ENCODE results near the gene KNSTRN. TPM values are rescaled to one million over a fixed set of nuclear protein-coding genes. Genes with fewer than 3 reads are reported as not detected.

KNSTRN gene
- total and polyA plus RNA-seq, 2 donors (not counting 1 experiment from before 2014, with no cell fraction given), result 22.5 to 30.9 TPM

GRCh38 chr15:40334941-40335795 is 47.4 kb upstream of the KNSTRN start:
- no peak overlapping the region for H3K27ac ChIP-seq (ENCODE audit: insufficient read depth, low read length)
- H2AFZ ChIP-seq (ENCODE audit: low read length), result no peak overlapping the region
- no peaks in the 10 kb centered on the region for H3K27me3 ChIP-seq (ENCODE audit: control insufficient read depth, insufficient read depth, low read length)
- H3K36me3 ChIP-seq (ENCODE audit: control insufficient read depth, insufficient read depth, low read length), result peaks cover 24% of the 10 kb centered on the region
- H4K20me1 ChIP-seq (ENCODE audit: control insufficient read depth, extremely low read depth, insufficient read depth, low read length), result no peaks in the 10 kb centered on the region
- no peak overlapping the region for H3K9ac ChIP-seq (ENCODE audit: insufficient read depth, low read length)
- DNase-seq (ENCODE audit: low read depth in 2 of 2), result no peak
- TF ChIP-seq EZH2 (IDR thresholded peaks at IDR 0.05; ENCODE audit: low read length, missing control alignments) (no peak), CTCF (conservative IDR thresholded peaks at IDR 0.05 in 1 of 2, IDR thresholded peaks at IDR 0.05 in 1 of 2; ENCODE audit: low read depth in 1 of 2, low read length in 2 of 2) (no peak)
- H3K4me3 ChIP-seq (replicated peaks in 1 of 4; ENCODE audit: control extremely low read depth in 1 of 4, insufficient read depth in 1 of 4, low read depth in 3 of 4, low read length in 4 of 4), result no peak overlapping the region
- no peak overlapping the region for H3K4me2 ChIP-seq (ENCODE audit: extremely low read depth, insufficient read depth, low read length)
- peaks cover 18% of the 10 kb centered on the region for H3K79me2 ChIP-seq (ENCODE audit: control insufficient read depth, insufficient read depth, low read length)
- H3K4me1 ChIP-seq (ENCODE audit: control insufficient read depth, extremely low read depth, insufficient read depth, low read length), result peaks cover 26% of the 10 kb centered on the region
- no peaks in the 10 kb centered on the region for H3K9me3 ChIP-seq (ENCODE audit: control insufficient read depth, insufficient read depth, low read depth, low read length)

- H3K4me3 ChIP-seq (replicated peaks in 1 of 4; ENCODE audit: control extremely low read depth in 1 of 4, insufficient read depth in 1 of 4, low read depth in 3 of 4, low read length in 4 of 4), result no peak overlapping the region
- no peak for DNase-seq (ENCODE audit: low read depth in 2 of 2)
- peaks cover 24% of the 10 kb centered on the region for H3K36me3 ChIP-seq (ENCODE audit: control insufficient read depth, insufficient read depth, low read length)
- no peak overlapping the region for H3K27ac ChIP-seq (ENCODE audit: insufficient read depth, low read length)
- no peak overlapping the region for H3K9ac ChIP-seq (ENCODE audit: insufficient read depth, low read length)
- no peaks in the 10 kb centered on the region for H4K20me1 ChIP-seq (ENCODE audit: control insufficient read depth, extremely low read depth, insufficient read depth, low read length)
- H2AFZ ChIP-seq (ENCODE audit: low read length), result no peak overlapping the region
- peaks cover 32% of the 10 kb centered on the region for H3K4me1 ChIP-seq (ENCODE audit: control insufficient read depth, extremely low read depth, insufficient read depth, low read length)
- TF ChIP-seq EZH2 (IDR thresholded peaks at IDR 0.05; ENCODE audit: low read length, missing control alignments), result no peak
- no peak for TF ChIP-seq CTCF (conservative IDR thresholded peaks at IDR 0.05 in 1 of 2, IDR thresholded peaks at IDR 0.05 in 1 of 2; ENCODE audit: low read depth in 1 of 2, low read length in 2 of 2)
- no peaks in the 10 kb centered on the region for H3K27me3 ChIP-seq (ENCODE audit: control insufficient read depth, insufficient read depth, low read length)
- H3K4me2 ChIP-seq (ENCODE audit: extremely low read depth, insufficient read depth, low read length), result no peak overlapping the region
- H3K9me3 ChIP-seq (ENCODE audit: control insufficient read depth, insufficient read depth, low read depth, low read length), result no peaks in the 10 kb centered on the region
- peaks cover 18% of the 10 kb centered on the region for H3K79me2 ChIP-seq (ENCODE audit: control insufficient read depth, insufficient read depth, low read length)
Measured at GRCh38 chr15:40335938-40336743, 46.4 kb upstream of the KNSTRN start.

DNA sequence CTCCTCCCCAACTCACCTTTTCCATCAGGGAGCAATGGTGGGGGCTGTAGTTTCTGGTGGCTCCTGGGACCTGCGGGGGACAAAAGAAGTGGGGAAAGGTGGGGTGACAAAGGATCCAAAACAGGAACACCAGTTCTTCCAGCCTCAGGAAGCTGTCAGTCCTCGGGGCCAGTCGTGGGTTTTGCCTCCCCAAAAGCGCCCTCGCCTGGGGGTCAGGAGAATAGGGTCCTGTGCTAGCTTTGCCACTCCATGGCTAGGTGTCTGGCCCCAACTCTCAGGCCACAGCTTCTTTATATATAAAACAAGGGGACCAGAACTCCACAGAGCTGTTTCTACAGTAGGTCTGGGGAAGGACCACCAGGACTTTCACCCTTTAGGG is 45.8 kb upstream of the KNSTRN start:
- no peak for TF ChIP-seq CTCF (conservative IDR thresholded peaks at IDR 0.05 in 1 of 2, IDR thresholded peaks at IDR 0.05 in 1 of 2; ENCODE audit: low read depth in 1 of 2, low read length in 2 of 2)
- TF ChIP-seq EZH2 (IDR thresholded peaks at IDR 0.05; ENCODE audit: low read length, missing control alignments), result no peak
- no peak for DNase-seq (ENCODE audit: low read depth in 2 of 2)
- H3K4me3 ChIP-seq (replicated peaks in 1 of 4; ENCODE audit: control extremely low read depth in 1 of 4, insufficient read depth in 1 of 4, low read depth in 3 of 4, low read length in 4 of 4), result no peak overlapping the region
- H3K79me2 ChIP-seq (ENCODE audit: control insufficient read depth, insufficient read depth, low read length), result peaks cover 18% of the 10 kb centered on the region
- peaks cover 24% of the 10 kb centered on the region for H3K36me3 ChIP-seq (ENCODE audit: control insufficient read depth, insufficient read depth, low read length)
- H4K20me1 ChIP-seq (ENCODE audit: control insufficient read depth, extremely low read depth, insufficient read depth, low read length), result no peaks in the 10 kb centered on the region
- peaks cover 36% of the 10 kb centered on the region for H3K4me1 ChIP-seq (ENCODE audit: control insufficient read depth, extremely low read depth, insufficient read depth, low read length)
- no peak overlapping the region for H3K27ac ChIP-seq (ENCODE audit: insufficient read depth, low read length)
- H3K9ac ChIP-seq (ENCODE audit: insufficient read depth, low read length), result no peak overlapping the region
- no peak overlapping the region for H2AFZ ChIP-seq (ENCODE audit: low read length)
- H3K4me2 ChIP-seq (ENCODE audit: extremely low read depth, insufficient read depth, low read length), result no peak overlapping the region
- no peaks in the 10 kb centered on the region for H3K9me3 ChIP-seq (ENCODE audit: control insufficient read depth, insufficient read depth, low read depth, low read length)
- no peaks in the 10 kb centered on the region for H3K27me3 ChIP-seq (ENCODE audit: control insufficient read depth, insufficient read depth, low read length)
